ENCODE results near the gene SLC9A9. TPM values are rescaled to one million over a fixed set of nuclear protein-coding genes. Genes with fewer than 3 reads are reported as not detected.

Gene SLC9A9
- total RNA-seq, 1 experiment from 2014 or later: 1.4 TPM

DNA sequence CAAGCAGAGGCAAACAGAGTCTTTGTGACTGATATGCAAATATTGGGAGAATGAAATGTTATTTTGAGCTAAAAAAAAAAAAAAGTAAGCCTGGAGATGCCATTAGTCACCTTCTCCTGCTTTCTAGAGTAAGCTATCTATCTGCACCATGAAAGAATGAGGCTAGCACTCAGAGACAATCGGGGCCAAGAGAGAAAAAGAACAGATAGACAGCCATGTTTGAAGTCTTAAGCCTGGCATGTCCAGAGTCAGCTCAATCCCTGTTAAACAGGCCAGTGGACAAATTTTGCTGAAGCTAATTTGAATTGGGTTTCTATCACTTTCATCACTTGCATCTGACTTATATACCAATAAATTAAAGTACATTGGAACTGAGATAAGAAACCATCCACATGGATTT lies 204.4 kb downstream of the SLC9A9 start:
- DNase-seq (ENCODE audit: low read depth): no peak
- in situ Hi-C loops (cut with HindIII; ENCODE audit: low pct_unique_long_range_greater_than_20kb, low sequenced_read_pairs): no loop called here

- in situ Hi-C loops (cut with HindIII; ENCODE audit: low pct_unique_long_range_greater_than_20kb, low sequenced_read_pairs): no loop called here
- no peak for DNase-seq (ENCODE audit: low read depth)
Observed at GRCh38 chr3:143640774-143641173, 207.5 kb downstream of the SLC9A9 start.

DNA sequence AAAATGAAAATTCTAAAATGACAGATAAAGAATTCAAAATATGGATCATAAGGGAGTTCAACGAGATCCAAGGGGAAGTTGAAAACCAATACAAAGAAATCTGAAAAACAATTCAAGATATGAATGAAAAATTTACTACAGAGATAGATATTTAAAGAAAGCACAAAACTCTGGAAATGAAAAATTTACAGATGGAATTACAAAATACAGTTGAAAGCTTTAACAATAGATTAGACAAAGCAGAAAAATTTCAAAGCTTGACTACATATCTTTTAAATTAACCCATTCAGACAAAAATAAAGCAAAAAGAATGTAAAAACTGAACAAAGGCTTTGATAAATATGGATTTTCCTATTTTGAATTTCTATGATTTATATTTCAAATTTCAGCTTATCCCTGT lies 211.1 kb downstream of the SLC9A9 start:
- no peak for DNase-seq (ENCODE audit: low read depth)
- in situ Hi-C loops (cut with HindIII; ENCODE audit: low pct_unique_long_range_greater_than_20kb, low sequenced_read_pairs): no loop called here

DNA sequence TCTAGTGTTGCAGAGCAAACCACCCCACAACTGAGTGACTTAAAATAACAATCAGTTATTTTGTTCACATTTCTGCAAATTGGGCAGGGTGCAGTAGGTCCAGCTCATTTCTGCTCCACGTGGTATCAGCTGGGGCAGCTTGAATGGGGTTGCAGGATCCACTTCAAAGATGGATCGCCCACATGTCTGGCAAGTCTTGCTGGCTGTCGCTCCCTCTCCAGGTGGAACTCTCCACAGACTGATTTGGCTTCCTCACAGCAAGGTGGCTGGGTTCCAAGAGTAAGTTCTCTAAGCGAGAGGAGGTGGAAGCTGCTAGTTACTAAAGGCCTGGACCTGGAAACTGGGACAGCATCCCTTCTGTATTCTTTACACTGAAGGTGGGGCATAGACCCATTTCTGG lies 213.3 kb downstream of the SLC9A9 start:
- in situ Hi-C loops (cut with HindIII; ENCODE audit: low pct_unique_long_range_greater_than_20kb, low sequenced_read_pairs): no loop called here
- DNase-seq (ENCODE audit: low read depth): no peak

DNA sequence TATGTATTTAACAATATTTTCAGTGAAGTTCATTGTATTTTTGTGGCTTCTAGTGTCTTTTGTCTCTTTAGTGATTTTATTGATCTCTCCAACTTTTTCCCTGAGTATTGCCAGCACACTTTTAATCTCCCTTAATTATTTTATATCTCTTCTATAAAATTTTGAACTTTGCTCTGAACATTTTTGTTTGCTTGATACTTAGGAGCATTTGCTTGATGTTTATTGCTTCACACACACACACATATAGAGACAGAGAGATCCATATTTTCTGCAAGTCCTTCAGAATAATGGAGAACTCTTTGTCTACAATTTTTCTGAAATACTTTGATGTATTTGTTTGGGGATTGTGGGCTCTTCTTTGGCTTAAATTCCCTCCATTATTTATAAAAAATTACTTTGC lies 213.8 kb downstream of the SLC9A9 start:
- in situ Hi-C loops (cut with HindIII; ENCODE audit: low pct_unique_long_range_greater_than_20kb, low sequenced_read_pairs): no loop called here
- no peak for DNase-seq (ENCODE audit: low read depth)

GRCh38 chr3:143633816-143634215 lies 214.5 kb downstream of the SLC9A9 start:
- in situ Hi-C loops (cut with HindIII; ENCODE audit: low pct_unique_long_range_greater_than_20kb, low sequenced_read_pairs): no loop called here
- DNase-seq (ENCODE audit: low read depth): no peak

DNA sequence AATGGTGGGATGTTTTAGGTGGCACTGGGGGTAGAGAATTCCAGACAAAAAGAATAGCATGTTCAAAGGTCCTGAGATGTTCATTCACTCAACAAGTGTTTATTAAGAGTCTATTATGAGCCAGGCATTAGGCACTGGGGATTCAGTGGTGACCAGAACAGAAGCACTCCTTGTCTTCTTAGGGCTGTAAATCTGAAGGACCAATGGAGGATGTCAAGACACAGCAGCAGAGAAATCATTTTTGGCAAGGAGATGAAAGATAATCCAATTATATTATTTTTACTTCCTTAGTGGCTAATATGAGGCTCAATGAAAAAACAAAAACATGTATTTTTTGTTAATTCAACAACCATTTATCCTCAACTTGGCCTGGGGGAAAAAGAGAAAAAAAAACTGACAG lies 218.5 kb downstream of the SLC9A9 start:
- in situ Hi-C loops (cut with HindIII; ENCODE audit: low pct_unique_long_range_greater_than_20kb, low sequenced_read_pairs): no loop called here

DNA sequence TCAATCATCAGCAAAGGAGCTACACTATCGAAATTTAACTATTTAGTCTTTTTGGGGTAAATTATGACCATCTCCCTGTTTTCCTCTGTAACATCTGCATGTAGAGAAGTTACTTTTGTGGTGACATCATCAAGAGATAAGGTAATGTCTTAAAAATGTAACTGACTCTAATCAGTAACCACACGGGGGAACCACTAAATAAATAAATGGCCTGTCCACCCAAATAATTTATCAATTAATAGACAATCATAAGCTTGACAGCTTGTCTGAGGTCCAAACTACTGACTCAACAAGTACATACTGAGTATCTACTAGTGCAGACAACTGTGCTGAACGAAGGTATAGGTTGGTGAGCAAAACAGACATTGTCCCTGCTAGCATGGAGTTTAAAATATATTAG lies 219.3 kb downstream of the SLC9A9 start:
- no peak for DNase-seq (ENCODE audit: low read depth)
- in situ Hi-C loops (cut with HindIII; ENCODE audit: low pct_unique_long_range_greater_than_20kb, low sequenced_read_pairs): no loop called here

More for the DNA sequence above, 218.5 kb downstream of the SLC9A9 start:
- no peak for DNase-seq (ENCODE audit: low read depth)

DNA sequence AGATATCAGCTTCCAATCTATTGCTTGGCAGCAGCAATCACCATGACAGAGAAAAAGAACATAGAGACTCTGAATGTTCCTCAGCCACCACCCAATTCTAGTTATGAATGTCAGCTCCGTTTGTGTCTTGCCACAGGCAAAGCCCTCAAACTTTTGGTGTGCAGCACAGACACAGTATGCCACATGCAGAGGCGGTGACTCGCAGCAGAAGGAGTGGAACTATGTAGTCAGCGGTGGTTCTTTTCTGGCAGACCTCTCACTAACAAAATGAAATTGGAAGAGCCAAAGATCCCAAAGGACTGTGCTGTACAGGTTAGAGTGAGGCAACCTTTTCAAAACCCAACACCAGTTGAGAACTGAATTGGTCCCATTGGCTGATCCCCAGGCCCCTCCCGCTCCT lies 220.9 kb downstream of the SLC9A9 start:
- in situ Hi-C loops (cut with HindIII; ENCODE audit: low pct_unique_long_range_greater_than_20kb, low sequenced_read_pairs): no loop called here
- no peak for DNase-seq (ENCODE audit: low read depth)

DNA sequence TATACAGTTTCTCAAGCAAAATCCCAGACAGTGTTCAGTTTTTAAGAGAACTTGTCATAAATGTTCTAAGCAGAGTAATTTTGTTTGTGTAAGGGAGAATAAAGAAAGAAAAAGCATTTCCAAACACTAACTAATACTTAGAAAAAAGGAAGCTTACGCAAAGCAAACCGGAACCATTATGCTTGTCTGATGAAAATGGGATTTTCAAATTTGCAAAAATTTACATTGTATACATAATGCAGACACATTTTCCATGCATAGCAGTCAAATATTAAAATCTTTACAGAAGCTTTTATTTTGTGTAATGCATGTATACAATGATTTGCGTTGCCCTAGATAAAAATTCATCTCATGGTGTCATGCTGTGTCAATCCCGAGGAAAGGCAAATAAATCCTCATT lies 229.0 kb downstream of the SLC9A9 start:
- no peak for DNase-seq (ENCODE audit: low read depth)

GRCh38 chr3:143617050-143617449 lies 231.2 kb downstream of the SLC9A9 start:
- no peak for DNase-seq (ENCODE audit: low read depth)
- in situ Hi-C loops (cut with HindIII; ENCODE audit: low pct_unique_long_range_greater_than_20kb, low sequenced_read_pairs): no loop called here

More for the DNA sequence above, 229.0 kb downstream of the SLC9A9 start:
- in situ Hi-C loops (cut with HindIII; ENCODE audit: low pct_unique_long_range_greater_than_20kb, low sequenced_read_pairs): no loop called here

GRCh38 chr3:143613226-143613625 lies 235.0 kb downstream of the SLC9A9 start:
- DNase-seq (ENCODE audit: low read depth): no peak
- in situ Hi-C loops (cut with HindIII; ENCODE audit: low pct_unique_long_range_greater_than_20kb, low sequenced_read_pairs): no loop called here

GRCh38 chr3:143612541-143612940 lies 235.7 kb downstream of the SLC9A9 start:
- no peak for DNase-seq (ENCODE audit: low read depth)
- in situ Hi-C loops (cut with HindIII; ENCODE audit: low pct_unique_long_range_greater_than_20kb, low sequenced_read_pairs): no loop called here

GRCh38 chr3:143608966-143609365 lies 239.3 kb downstream of the SLC9A9 start:
- no peak for DNase-seq (ENCODE audit: low read depth)
- in situ Hi-C loops (cut with HindIII; ENCODE audit: low pct_unique_long_range_greater_than_20kb, low sequenced_read_pairs): no loop called here

DNA sequence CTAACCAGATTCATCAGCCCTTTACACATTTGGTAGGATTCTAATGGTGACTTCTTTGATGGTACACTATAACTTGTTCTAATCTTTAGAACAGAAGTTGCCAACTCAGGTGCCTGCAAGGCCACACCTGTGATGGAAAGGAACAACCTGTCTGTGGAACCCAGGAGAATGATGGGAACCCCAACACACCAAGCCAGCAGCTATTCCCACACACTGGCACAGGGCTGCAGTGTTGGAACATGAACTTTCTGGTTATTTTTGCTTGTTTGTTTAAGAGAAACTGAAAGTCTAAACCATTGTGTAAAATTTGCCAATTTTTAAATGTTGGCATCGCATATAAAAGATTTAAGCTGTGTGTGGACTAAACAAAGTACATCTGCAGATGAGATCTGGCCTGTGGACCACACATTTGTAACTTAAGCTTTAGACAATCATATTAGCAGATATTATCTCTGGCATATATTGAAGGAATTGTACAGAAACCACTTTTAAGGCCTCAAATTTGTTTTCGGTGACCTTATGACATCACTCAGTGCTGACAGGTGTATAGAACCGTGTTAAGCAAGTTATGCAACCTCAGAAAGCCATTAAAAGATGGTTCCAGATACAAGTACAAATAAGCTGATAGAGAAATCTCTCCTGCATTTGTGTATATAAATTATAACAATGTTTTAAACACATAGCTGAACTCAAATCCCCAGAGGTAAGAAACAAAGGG lies 242.9 kb downstream of the SLC9A9 start:
- in situ Hi-C loops (cut with HindIII; ENCODE audit: low pct_unique_long_range_greater_than_20kb, low sequenced_read_pairs): no loop called here

DNA sequence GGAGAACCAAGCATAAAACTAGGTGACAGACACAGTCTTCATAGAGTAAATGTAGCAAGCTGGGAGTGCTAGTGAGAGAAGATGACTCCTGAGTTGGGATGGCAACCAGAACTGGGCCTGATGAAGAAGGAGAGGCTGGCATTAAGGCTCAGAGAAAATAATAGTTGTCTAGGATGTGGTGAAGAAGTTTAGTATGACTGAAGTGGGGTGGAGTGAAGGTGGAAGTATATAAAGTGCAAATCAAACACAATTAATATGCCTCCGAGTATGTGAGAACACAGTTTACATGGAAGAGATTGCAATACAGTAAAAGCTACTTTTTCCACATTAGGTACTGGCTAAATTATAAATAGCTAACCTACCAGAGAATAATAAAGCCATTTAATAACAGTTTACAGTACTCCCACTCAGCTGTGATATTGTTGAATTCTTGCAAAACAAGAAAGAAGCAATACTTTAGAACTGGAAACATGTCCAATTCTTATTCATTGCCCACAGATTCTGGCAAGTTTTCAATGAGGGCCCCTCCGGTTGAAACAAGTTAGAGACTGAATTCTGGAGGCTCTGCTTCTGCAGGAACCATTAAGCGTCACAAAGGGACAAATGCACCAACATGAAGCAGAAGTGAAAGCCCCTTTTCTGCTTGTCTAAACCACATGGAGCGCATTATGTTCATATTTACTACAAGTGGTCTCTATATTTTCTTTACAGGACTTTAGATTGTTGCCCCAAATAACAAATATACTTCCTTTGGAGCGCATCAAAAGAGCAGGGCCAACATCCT lies 243.7 kb downstream of the SLC9A9 start:
- in situ Hi-C loops (cut with HindIII; ENCODE audit: low pct_unique_long_range_greater_than_20kb, low sequenced_read_pairs): no loop called here
- DNase-seq (ENCODE audit: low read depth): no peak

More for the DNA sequence above, 242.9 kb downstream of the SLC9A9 start:
- DNase-seq (ENCODE audit: low read depth): no peak

- in situ Hi-C loops (cut with HindIII; ENCODE audit: low pct_unique_long_range_greater_than_20kb, low sequenced_read_pairs): no loop called here
- no peak for DNase-seq (ENCODE audit: low read depth)
Observed at GRCh38 chr3:143603774-143604173, 244.5 kb downstream of the SLC9A9 start.

- in situ Hi-C loops (cut with HindIII; ENCODE audit: low pct_unique_long_range_greater_than_20kb, low sequenced_read_pairs): no loop called here
- DNase-seq (ENCODE audit: low read depth): no peak
Observed at GRCh38 chr3:143601723-143602484, 246.4 kb downstream of the SLC9A9 start.
